Measurements from ENCODE around the gene ATP5MK. TPM values are rescaled to one million over a fixed set of nuclear protein-coding genes. Genes with fewer than 3 reads are reported as not detected.

The ATP5MK gene
- total RNA-seq, 4 donors from 2014 or later, result 264 to 497 (median 417) TPM

DNA sequence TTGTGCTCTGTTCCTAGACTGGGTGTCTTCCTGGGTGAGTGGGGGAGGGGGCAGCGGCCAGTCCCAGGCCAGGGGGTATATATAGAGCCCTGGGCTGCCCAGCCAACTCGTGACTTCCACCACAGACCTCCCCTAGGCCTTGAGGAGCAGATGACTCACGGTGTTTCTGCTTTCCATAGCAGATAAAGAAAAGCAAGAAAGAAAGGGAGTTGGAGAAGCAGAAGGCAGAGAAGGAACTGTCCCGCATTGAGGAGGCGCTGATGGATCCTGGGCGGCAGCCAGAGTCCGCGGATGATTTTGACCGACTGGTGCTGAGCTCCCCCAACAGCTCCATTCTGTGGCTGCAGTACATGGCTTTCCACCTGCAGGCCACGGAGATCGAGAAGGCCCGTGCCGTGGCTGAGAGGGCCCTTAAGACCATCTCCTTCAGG is 45.8 kb upstream of the ATP5MK start:
- H3K27me3 ChIP-seq, result no peaks in the 10 kb centered on the region
- no peaks in the 10 kb centered on the region for H3K9me3 ChIP-seq
- no peak for TF ChIP-seq POLR2A (IDR thresholded peaks at IDR 0.05)
- TF ChIP-seq, protein P1, sequence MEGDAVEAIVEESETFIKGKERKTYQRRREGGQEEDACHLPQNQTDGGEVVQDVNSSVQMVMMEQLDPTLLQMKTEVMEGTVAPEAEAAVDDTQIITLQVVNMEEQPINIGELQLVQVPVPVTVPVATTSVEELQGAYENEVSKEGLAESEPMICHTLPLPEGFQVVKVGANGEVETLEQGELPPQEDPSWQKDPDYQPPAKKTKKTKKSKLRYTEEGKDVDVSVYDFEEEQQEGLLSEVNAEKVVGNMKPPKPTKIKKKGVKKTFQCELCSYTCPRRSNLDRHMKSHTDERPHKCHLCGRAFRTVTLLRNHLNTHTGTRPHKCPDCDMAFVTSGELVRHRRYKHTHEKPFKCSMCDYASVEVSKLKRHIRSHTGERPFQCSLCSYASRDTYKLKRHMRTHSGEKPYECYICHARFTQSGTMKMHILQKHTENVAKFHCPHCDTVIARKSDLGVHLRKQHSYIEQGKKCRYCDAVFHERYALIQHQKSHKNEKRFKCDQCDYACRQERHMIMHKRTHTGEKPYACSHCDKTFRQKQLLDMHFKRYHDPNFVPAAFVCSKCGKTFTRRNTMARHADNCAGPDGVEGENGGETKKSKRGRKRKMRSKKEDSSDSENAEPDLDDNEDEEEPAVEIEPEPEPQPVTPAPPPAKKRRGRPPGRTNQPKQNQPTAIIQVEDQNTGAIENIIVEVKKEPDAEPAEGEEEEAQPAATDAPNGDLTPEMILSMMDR (IDR thresholded peaks at IDR 0.05), result no peak
- H3K4me1 ChIP-seq, result peaks cover 0 to 39% (median 23%) of the 10 kb centered on the region in 3 donors
- no peak for DNase-seq
- H3K36me3 ChIP-seq, result peaks cover 31 to 100% (median 56%) of the 10 kb centered on the region in 3 donors
- H3K4me3 ChIP-seq, result no peak overlapping the region
- intact Hi-C loops (cut with DNase I), result no loop called here
- WGBS, 2 donors, result 81 to 85% methylated on average over 5 to 11 of the region's 13 CpGs
- peak overlapping the region in 2 of 4 donors; percentile 19 to 31 for H3K27ac ChIP-seq

DNA sequence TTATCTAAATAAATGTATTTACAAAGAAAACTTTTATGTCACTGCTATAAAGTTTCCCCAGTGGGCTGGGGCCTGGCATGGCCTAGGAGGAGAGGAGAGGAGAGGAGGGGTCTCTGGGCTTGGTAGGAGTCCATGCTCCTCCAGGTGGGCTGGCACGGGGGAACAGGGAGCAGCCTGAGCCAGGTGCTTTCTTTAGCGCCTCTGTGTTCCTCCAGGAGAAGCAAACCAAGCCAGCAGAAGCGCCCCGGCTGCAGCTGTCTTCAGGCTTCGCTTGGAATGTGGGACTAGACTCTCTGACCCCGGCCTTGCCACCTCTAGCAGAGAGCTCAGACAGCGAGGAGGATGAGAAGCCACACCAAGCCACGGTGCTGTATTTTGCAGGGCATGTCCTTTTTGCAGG is 45.3 kb upstream of the ATP5MK start:
- Histone ChIP-seq H3K9me3 (no peaks in the 10 kb centered on the region), H3K27ac (peak overlapping the region in 2 of 4 donors; percentile 19 to 31), H3K4me1 (peaks cover 0 to 35% (median 19%) of the 10 kb centered on the region in 3 donors), H3K36me3 (peaks cover 31 to 100% (median 56%) of the 10 kb centered on the region in 3 donors), H3K27me3 (no peaks in the 10 kb centered on the region), H3K4me3 (no peak overlapping the region)
- intact Hi-C loops (cut with DNase I), result no loop called here
- TF ChIP-seq POLR2A (IDR thresholded peaks at IDR 0.05), result no peak
- TF ChIP-seq, protein P1 (IDR thresholded peaks at IDR 0.05), result no peak
- DNase-seq, result no peak
- 83 to 92% methylated on average over 3 to 8 of the region's 8 CpGs for WGBS, 2 donors

DNA sequence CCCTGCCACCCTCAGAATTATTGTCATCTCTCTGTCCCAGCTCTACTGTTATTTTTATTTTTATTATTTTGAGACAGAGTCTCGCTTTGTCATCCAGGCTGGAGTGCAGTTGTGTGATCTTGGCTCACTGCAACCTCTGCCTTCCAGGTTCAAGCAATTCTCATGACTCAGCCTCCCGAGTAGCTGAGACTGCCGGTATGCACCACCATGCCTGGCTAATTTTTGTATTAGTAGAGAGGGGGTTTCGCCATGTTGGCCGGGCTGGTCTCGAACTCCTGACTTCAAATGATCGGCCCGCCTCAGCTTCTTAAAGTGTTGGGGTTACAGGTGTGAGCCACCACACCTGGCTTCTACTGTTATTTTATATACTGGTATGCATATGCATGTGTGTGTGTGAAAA is 44.9 kb upstream of the ATP5MK start:
- no peak for TF ChIP-seq POLR2A (IDR thresholded peaks at IDR 0.05)
- TF ChIP-seq, protein P1 (IDR thresholded peaks at IDR 0.05), result no peak
- DNase-seq, result no peak
- H3K27ac ChIP-seq, result no peak overlapping the region
- H3K4me1 ChIP-seq, result peaks cover 0 to 31% (median 15%) of the 10 kb centered on the region in 3 donors
- H3K9me3 ChIP-seq, result no peaks in the 10 kb centered on the region
- H3K4me3 ChIP-seq, result no peak overlapping the region
- 92 to 94% methylated on average over 7 to 8 of the region's 8 CpGs for WGBS, 2 donors
- H3K36me3 ChIP-seq, result peaks cover 31 to 100% (median 55%) of the 10 kb centered on the region in 3 donors
- H3K27me3 ChIP-seq, result no peaks in the 10 kb centered on the region
- intact Hi-C loops (cut with DNase I), result no loop called here

DNA sequence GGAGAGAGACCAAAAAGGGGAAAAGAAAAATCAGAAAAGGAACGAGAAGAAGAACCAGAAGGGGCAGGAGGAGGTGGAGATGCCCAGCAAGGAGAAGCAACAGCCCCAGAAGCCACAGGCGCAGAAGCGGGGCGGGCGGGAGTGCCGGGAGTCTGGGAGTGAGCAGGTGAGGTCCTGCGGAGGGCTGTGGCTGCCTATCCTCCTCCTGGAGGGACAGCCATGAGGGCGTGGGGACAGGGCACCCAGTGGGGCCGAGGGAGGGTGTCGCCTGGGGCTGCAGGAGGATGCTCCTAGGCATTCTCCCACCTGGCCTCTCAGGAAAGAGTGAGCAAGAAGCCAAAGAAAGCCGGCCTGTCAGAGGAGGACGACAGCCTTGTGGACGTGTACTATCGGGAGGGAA is 44.1 kb upstream of the ATP5MK start:
- H3K36me3 ChIP-seq, result peaks cover 27 to 100% (median 56%) of the 10 kb centered on the region in 3 donors
- 87 to 92% methylated on average over 13 to 14 of the region's 14 CpGs for WGBS, 2 donors
- intact Hi-C loops (cut with DNase I), result no loop called here

DNA sequence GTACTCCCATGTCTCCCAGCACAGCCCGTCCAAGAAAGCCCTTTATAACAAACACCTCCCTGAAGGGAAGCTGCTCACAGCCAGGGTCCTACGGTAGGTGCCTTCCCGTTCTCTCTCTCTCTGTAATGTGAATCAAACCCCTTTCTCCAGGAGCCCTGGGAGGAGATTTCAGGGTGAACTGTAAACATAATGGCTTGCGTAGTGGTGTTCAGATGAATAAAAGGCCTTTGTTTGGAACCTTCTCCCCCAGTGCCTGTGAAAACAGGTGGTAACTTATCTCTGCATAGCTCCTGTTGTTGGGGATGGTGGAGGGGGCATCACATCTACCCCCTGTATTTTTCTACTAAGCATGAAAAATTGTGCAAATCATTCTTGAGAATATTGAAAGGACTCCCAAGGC is 43.5 kb upstream of the ATP5MK start:
- no peaks in the 10 kb centered on the region for H3K27me3 ChIP-seq
- TF ChIP-seq, protein P1 (IDR thresholded peaks at IDR 0.05), result no peak
- TF ChIP-seq POLR2A (IDR thresholded peaks at IDR 0.05), result no peak
- no peak for DNase-seq
- peaks cover 21 to 100% (median 56%) of the 10 kb centered on the region in 3 donors for H3K36me3 ChIP-seq
- H3K4me1 ChIP-seq, result peaks cover 0 to 16% (median under 1%) of the 10 kb centered on the region in 3 donors
- intact Hi-C loops (cut with DNase I), result no loop called here
- H3K9me3 ChIP-seq, result no peaks in the 10 kb centered on the region
- no peak overlapping the region for H3K4me3 ChIP-seq
- 89% methylated on average over 4 of the region's 4 CpGs; no CpG with 5 or more reads in 1 of the 2 donors for WGBS, 2 donors
- no peak overlapping the region for H3K27ac ChIP-seq

More for the DNA sequence above, 44.1 kb upstream of the ATP5MK start:
- TF ChIP-seq POLR2A (IDR thresholded peaks at IDR 0.05), result no peak
- TF ChIP-seq, protein P1 (IDR thresholded peaks at IDR 0.05), result no peak
- Histone ChIP-seq H3K9me3 (no peaks in the 10 kb centered on the region), H3K27ac (no peak overlapping the region), H3K27me3 (no peaks in the 10 kb centered on the region), H3K4me1 (peaks cover 0 to 23% (median 7%) of the 10 kb centered on the region in 3 donors), H3K4me3 (no peak overlapping the region)
- DNase-seq, result no peak
